ENCODE data around the gene HK1.

The HK1 gene

GRCh38 chr10:69348816-69349541, 70.7 kb downstream of the HK1 start:
- no peak overlapping the region for H3K9ac ChIP-seq (ENCODE audit: low read length)
- peak overlapping the region; percentile 52 for H3K27ac ChIP-seq (ENCODE audit: low read depth, low read length, poor library complexity, severe bottlenecking)
- no peaks in the 10 kb centered on the region for H3K9me2 ChIP-seq (ENCODE audit: low read depth, low read length)
- H3F3A ChIP-seq (ENCODE audit: insufficient read depth, low read length), result no peaks in the 10 kb centered on the region
- H3K4me2 ChIP-seq (ENCODE audit: low read length), result peak overlapping the region; percentile 36; the same call in 1 of the 2 replicates
- H2AFZ ChIP-seq (ENCODE audit: low read length), result no peak overlapping the region
- TF ChIP-seq EZH2 (IDR thresholded peaks at IDR 0.05; ENCODE audit: borderline replicate concordance, low read length) (no peak), CTCF (IDR thresholded peaks at IDR 0.05; ENCODE audit: low read length) (no peak)
- H3K4me1 ChIP-seq (ENCODE audit: insufficient read depth, low read length, severe bottlenecking), result peaks cover 37% of the 10 kb centered on the region
- no peaks in the 10 kb centered on the region for H4K20me1 ChIP-seq (ENCODE audit: insufficient read depth, low read length)
- no peaks in the 10 kb centered on the region for H3K27me3 ChIP-seq (ENCODE audit: insufficient read depth, low read length)
- no peaks in the 10 kb centered on the region; the same call in 1 of the 2 replicates for H3K79me2 ChIP-seq (ENCODE audit: insufficient read depth, low read length)
- no peaks in the 10 kb centered on the region for H3K9me3 ChIP-seq (ENCODE audit: low read length)
- peaks cover 30% of the 10 kb centered on the region; the same call in 1 of the 2 replicates for H3K36me3 ChIP-seq (ENCODE audit: insufficient read depth, low read length)
- H3K4me3 ChIP-seq (ENCODE audit: low read depth, low read length, poor library complexity, severe bottlenecking), result no peak overlapping the region

DNA sequence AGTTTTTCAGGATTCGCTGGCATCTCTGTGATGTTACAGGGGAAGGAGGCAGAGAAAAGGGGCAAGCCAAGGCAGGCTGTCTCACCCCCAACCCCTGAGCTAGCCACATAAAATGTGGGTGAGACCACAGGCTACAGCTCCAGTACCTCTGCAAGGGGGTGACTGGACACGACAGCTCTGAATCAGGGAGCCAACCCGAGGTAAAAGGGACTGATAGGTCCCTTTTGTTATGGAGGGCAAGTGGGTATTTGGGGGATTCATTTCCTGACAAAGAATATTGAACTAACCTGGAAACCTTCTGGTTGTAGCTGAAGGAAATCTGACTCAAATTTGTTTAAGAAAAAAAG, 71.2 kb downstream of the HK1 start:
- no peaks in the 10 kb centered on the region for H3F3A ChIP-seq (ENCODE audit: insufficient read depth, low read length)
- H2AFZ ChIP-seq (ENCODE audit: low read length), result no peak overlapping the region
- H3K27ac ChIP-seq (ENCODE audit: low read depth, low read length, poor library complexity, severe bottlenecking), result peak overlapping the region; percentile 52
- no peak overlapping the region for H3K4me3 ChIP-seq (ENCODE audit: low read depth, low read length, poor library complexity, severe bottlenecking)
- peaks cover 28% of the 10 kb centered on the region; the same call in 1 of the 2 replicates for H3K36me3 ChIP-seq (ENCODE audit: insufficient read depth, low read length)
- no peaks in the 10 kb centered on the region for H3K27me3 ChIP-seq (ENCODE audit: insufficient read depth, low read length)
- no peaks in the 10 kb centered on the region for H4K20me1 ChIP-seq (ENCODE audit: insufficient read depth, low read length)
- TF ChIP-seq EZH2 (IDR thresholded peaks at IDR 0.05; ENCODE audit: borderline replicate concordance, low read length) (no peak), CTCF (IDR thresholded peaks at IDR 0.05; ENCODE audit: low read length) (no peak)
- no peak overlapping the region for H3K4me2 ChIP-seq (ENCODE audit: low read length)
- H3K9me2 ChIP-seq (ENCODE audit: low read depth, low read length), result no peaks in the 10 kb centered on the region
- no peaks in the 10 kb centered on the region for H3K9me3 ChIP-seq (ENCODE audit: low read length)
- H3K9ac ChIP-seq (ENCODE audit: low read length), result no peak overlapping the region
- peaks cover 32% of the 10 kb centered on the region for H3K4me1 ChIP-seq (ENCODE audit: insufficient read depth, low read length, severe bottlenecking)
- no peaks in the 10 kb centered on the region; the same call in 1 of the 2 replicates for H3K79me2 ChIP-seq (ENCODE audit: insufficient read depth, low read length)

DNA sequence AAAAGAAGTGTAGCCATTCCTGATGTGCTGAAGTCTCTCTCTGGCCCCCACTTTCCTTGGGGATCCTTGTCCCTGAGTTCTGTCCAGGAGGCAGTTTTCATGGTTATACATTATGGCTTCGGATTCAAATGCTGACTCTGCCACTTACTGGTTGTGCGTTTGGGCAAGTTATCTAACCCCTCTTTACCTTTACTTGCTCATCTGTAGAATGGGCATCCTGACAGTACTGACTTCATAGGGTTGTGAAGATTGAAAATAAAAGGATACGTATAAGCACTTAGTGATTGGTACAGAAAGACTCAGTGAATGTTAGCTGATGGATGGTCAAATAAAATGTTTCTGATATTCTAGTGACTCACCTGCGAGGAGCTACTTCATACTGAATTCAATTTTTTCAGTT, 73.3 kb downstream of the HK1 start:
- Histone ChIP-seq H3K4me1 (ENCODE audit: insufficient read depth, low read length, severe bottlenecking) (peaks cover 17% of the 10 kb centered on the region), H4K20me1 (ENCODE audit: insufficient read depth, low read length) (no peaks in the 10 kb centered on the region), H3K9ac (ENCODE audit: low read length) (no peak overlapping the region), H3K4me3 (ENCODE audit: low read depth, low read length, poor library complexity, severe bottlenecking) (no peak overlapping the region), H3K9me2 (ENCODE audit: low read depth, low read length) (no peaks in the 10 kb centered on the region), H3K27me3 (ENCODE audit: insufficient read depth, low read length) (no peaks in the 10 kb centered on the region), H2AFZ (ENCODE audit: low read length) (no peak overlapping the region), H3K27ac (ENCODE audit: low read depth, low read length, poor library complexity, severe bottlenecking) (no peak overlapping the region), H3K79me2 (ENCODE audit: insufficient read depth, low read length) (no peaks in the 10 kb centered on the region; the same call in 1 of the 2 replicates), H3K36me3 (ENCODE audit: insufficient read depth, low read length) (peaks cover 13% of the 10 kb centered on the region; the same call in 1 of the 2 replicates), H3F3A (ENCODE audit: insufficient read depth, low read length) (no peaks in the 10 kb centered on the region), H3K4me2 (ENCODE audit: low read length) (no peak overlapping the region), H3K9me3 (ENCODE audit: low read length) (no peaks in the 10 kb centered on the region)
- TF ChIP-seq EZH2 (IDR thresholded peaks at IDR 0.05; ENCODE audit: borderline replicate concordance, low read length) (no peak), CTCF (IDR thresholded peaks at IDR 0.05; ENCODE audit: low read length) (no peak)
